ENCODE measurements around the gene ANKAR. TPM values are rescaled to one million over a fixed set of nuclear protein-coding genes. Genes with fewer than 3 reads are reported as not detected.

ANKAR gene
- total RNA-seq, 1 experiment from 2014 or later, result 3.5 TPM

GRCh38 chr2:189627789-189628188 lies 46.7 kb upstream of the ANKAR start:
- H3K36me3 ChIP-seq (ENCODE audit: low read depth, low read length), result no peaks in the 10 kb centered on the region
- H3K4me1 ChIP-seq (ENCODE audit: insufficient read depth, low read length), result peaks cover 14% of the 10 kb centered on the region
- no peaks in the 10 kb centered on the region for H3F3A ChIP-seq (ENCODE audit: low read length, unreplicated experiment)
- no peak overlapping the region for H2AFZ ChIP-seq (ENCODE audit: low read length)
- no peak for TF ChIP-seq EZH2phosphoT487 (IDR thresholded peaks at IDR 0.05; ENCODE audit: borderline replicate concordance, low read length)
- TF ChIP-seq EZH2 (IDR thresholded peaks at IDR 0.05; ENCODE audit: low read length, unreplicated experiment), result no peak
- TF ChIP-seq CTCF (conservative IDR thresholded peaks at IDR 0.05; ENCODE audit: low read depth, low read length), result no peak
- no peak for DNase-seq
- BruUV-seq (replicated peaks), result no TSS peak
- H3K9me3 ChIP-seq (ENCODE audit: low read length), result no peaks in the 10 kb centered on the region
- no peaks in the 10 kb centered on the region for H3K79me2 ChIP-seq (ENCODE audit: low read length)
- no peak overlapping the region for H3K27ac ChIP-seq (ENCODE audit: low read length)
- H3K4me3 ChIP-seq (ENCODE audit: low read length), result no peak overlapping the region
- ChIA-PET POLR2A (ENCODE audit: unreplicated experiment) (no interaction called here), CTCF (no interaction called here)
- H3K9me2 ChIP-seq (replicated peaks; ENCODE audit: low read length), result no peaks in the 10 kb centered on the region
- no peak overlapping the region for H3K4me2 ChIP-seq (ENCODE audit: low read length)
- H4K20me1 ChIP-seq (ENCODE audit: low read length), result no peaks in the 10 kb centered on the region
- ATAC-seq, result peak; percentile 60
- intact Hi-C loops (cut with micrococcal nuclease), result loop anchor here (5.0 kb wide), 1 partner anchor 70 kb away; no protein-coding TSS in a partner anchor
- H3K9ac ChIP-seq (ENCODE audit: low read length), result no peak overlapping the region
- no peaks in the 10 kb centered on the region for H3K27me3 ChIP-seq (ENCODE audit: low read length)

DNA sequence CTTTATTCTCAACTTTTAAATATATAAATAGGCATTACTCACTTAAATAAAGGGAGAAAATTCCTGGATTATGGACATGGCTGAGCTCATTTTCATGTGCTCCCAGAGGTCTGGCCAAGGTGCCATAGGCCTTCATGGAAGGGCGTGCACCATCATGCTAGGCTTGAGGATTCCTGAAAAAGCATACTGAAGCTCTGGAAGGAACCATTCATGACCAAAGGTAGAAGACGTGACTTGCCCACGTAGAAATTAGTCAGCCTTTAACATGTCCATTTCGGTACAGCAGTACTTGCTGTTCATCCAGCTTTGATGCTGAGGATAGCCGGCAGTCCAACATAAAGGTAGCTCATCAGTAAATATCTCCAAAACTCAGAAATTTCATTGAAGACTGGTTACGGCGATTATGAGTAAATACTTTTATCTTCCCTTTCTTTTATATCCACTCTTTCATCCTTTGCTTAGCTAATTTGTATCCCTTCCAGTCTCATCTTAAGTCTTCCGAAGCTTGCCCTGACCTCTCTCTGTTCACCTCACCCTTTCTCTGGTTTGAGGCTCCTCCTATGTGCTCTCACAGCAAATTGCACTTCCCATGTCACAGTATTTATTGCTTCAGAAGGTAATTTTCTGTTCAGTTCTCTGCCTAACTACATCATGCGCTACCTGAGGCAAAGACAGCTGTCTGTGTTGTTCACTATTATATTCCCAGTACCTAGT lies 45.5 kb upstream of the ANKAR start:
- intact Hi-C loops (cut with micrococcal nuclease), result loop anchor here (5.0 kb wide), 1 partner anchor 72 kb away; no protein-coding TSS in a partner anchor
- Histone ChIP-seq H3K4me2 (ENCODE audit: low read length) (no peak overlapping the region), H3K79me2 (ENCODE audit: low read length) (no peaks in the 10 kb centered on the region), H3K9me3 (ENCODE audit: low read length) (no peaks in the 10 kb centered on the region), H3K4me3 (ENCODE audit: low read length) (no peak overlapping the region), H4K20me1 (ENCODE audit: low read length) (no peaks in the 10 kb centered on the region), H3K36me3 (ENCODE audit: low read depth, low read length) (no peaks in the 10 kb centered on the region), H3K9ac (ENCODE audit: low read length) (no peak overlapping the region), H2AFZ (ENCODE audit: low read length) (no peak overlapping the region), H3K27ac (ENCODE audit: low read length) (no peak overlapping the region), H3K9me2 (replicated peaks; ENCODE audit: low read length) (no peaks in the 10 kb centered on the region), H3K27me3 (ENCODE audit: low read length) (no peaks in the 10 kb centered on the region), H3K4me1 (ENCODE audit: insufficient read depth, low read length) (peaks cover 14% of the 10 kb centered on the region), H3F3A (ENCODE audit: low read length, unreplicated experiment) (no peaks in the 10 kb centered on the region)
- TF ChIP-seq EZH2phosphoT487 (IDR thresholded peaks at IDR 0.05; ENCODE audit: borderline replicate concordance, low read length) (no peak), CTCF (conservative IDR thresholded peaks at IDR 0.05; ENCODE audit: low read depth, low read length) (no peak; the same call in 1 of the 2 replicates)
- POLR2A ChIA-PET (ENCODE audit: unreplicated experiment), result no interaction called here
- BruUV-seq (replicated peaks), result no TSS peak
- DNase-seq (no peak), ATAC-seq (no peak)
- CTCF ChIA-PET, result no interaction called here
